Gastrocnemius medialis (tissue), 4 donors: ENCODE measurements around the gene HFE. TPM values are rescaled to one million over a fixed set of nuclear protein-coding genes. Genes with fewer than 3 reads are reported as not detected.

Experiments used
- ATAC-seq, 2 donors: fragments of 150-250 bp; one replicate each; pipeline ENCODE4 v1.9.1; 2016
- DNase-seq, 2 donors: peaks; one replicate each; pipeline ENCODE4 v3.0.0-alpha.2; 2019
- H3K27ac ChIP-seq, 4 donors: fragments of 200-600 bp; sonication (generic); 1 replicate in 1 of 4; 2 replicates in 3 of 4; pipeline ENCODE4 v1.5.1; 2016 to 2018; ENCODE audit warnings: mild to moderate bottlenecking in 2 of 4, moderate library complexity in 1 of 4
- H3K27me3 ChIP-seq, 3 donors: fragments of 200-600 bp; sonication (generic) in 2 of 3; 1 replicate in 1 of 3; 2 replicates in 2 of 3; pipeline versions ENCODE4 v1.5.1 to v1.6.0; 2016 to 2019; ENCODE audit warnings: mild to moderate bottlenecking in 1 of 3, moderate library complexity in 1 of 3
- H3K36me3 ChIP-seq, 2 donors: fragments of 200-600 bp; sonication (generic) in 1 of 2; one replicate each; pipeline ENCODE4 v1.5.1; 2017 to 2018
- H3K4me1 ChIP-seq, 2 donors: fragments of 200-600 bp; sonication (generic) in 1 of 2; one replicate each; pipeline ENCODE4 v1.5.1; 2016 to 2017; ENCODE audit warnings: mild to moderate bottlenecking in 2 of 2
- H3K4me3 ChIP-seq, 4 donors: fragments of 200-600 bp; sonication (generic) in 3 of 4; 1 replicate in 1 of 4; 2 replicates in 3 of 4; pipeline ENCODE4 v1.5.1; 2016 to 2019; ENCODE audit warnings: mild to moderate bottlenecking in 2 of 4
- H3K9me3 ChIP-seq, 3 donors: fragments of 200-600 bp; sonication (generic) in 2 of 3; 1 replicate in 1 of 3; 2 replicates in 2 of 3; pipeline ENCODE4 v1.5.1; 2016 to 2019
- POLR2A ChIP-seq, 2 donors: fragments of 450-650 bp; IDR thresholded peaks; one replicate each; pipeline ENCODE4 v1.6.1; 2017; ENCODE audit warnings: antibody characterized with exemption in 2 of 2, mild to moderate bottlenecking in 2 of 2, moderate library complexity in 2 of 2
- in situ Hi-C, 4 donors: fragments of 200-750 bp; cut with MboI; loops; one replicate each; pipeline versions ENCODE4 v1.15.0 to v1.8.0; 2017; ENCODE audit warnings: low sequenced_read_pairs in 4 of 4
- intact Hi-C: fragments of 100-400 bp; cut with DNase I; formaldehyde crosslinking; loops from one replicate; pipeline ENCODE4 v1.15.1; 2023; ENCODE audit warnings: low total_unique reads
- total RNA-seq, 4 donors: library from RNA; depleted of rRNA; stranded (reverse); fragments of >200 nt; gene quantifications; one replicate each; pipeline versions ENCODE4 v1.1.0 to v1.2.3, GENCODE V29; 2016
- TF ChIP-seq, protein P1 (sequence below), 5 experiments: fragments of 450-650 bp in 3 of 5; fragments of 200-600 bp in 2 of 5; sonication (generic) in 2 of 5; IDR thresholded peaks in 4 of 5; conservative IDR thresholded peaks in 1 of 5; 1 replicate in 4 of 5; 2 replicates in 1 of 5; pipeline ENCODE4 v1.5.1; 2016 to 2019; ENCODE audit warnings: antibody characterized with exemption in 5 of 5, mild to moderate bottlenecking in 3 of 5, moderate library complexity in 3 of 5

The HFE gene, protein sequence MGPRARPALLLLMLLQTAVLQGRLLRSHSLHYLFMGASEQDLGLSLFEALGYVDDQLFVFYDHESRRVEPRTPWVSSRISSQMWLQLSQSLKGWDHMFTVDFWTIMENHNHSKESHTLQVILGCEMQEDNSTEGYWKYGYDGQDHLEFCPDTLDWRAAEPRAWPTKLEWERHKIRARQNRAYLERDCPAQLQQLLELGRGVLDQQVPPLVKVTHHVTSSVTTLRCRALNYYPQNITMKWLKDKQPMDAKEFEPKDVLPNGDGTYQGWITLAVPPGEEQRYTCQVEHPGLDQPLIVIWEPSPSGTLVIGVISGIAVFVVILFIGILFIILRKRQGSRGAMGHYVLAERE
- 1 to 10 TPM in 3 of 4 donors, under 1 TPM in 1; 0.10 to 2.0 (median 1.6) TPM for total RNA-seq

DNA sequence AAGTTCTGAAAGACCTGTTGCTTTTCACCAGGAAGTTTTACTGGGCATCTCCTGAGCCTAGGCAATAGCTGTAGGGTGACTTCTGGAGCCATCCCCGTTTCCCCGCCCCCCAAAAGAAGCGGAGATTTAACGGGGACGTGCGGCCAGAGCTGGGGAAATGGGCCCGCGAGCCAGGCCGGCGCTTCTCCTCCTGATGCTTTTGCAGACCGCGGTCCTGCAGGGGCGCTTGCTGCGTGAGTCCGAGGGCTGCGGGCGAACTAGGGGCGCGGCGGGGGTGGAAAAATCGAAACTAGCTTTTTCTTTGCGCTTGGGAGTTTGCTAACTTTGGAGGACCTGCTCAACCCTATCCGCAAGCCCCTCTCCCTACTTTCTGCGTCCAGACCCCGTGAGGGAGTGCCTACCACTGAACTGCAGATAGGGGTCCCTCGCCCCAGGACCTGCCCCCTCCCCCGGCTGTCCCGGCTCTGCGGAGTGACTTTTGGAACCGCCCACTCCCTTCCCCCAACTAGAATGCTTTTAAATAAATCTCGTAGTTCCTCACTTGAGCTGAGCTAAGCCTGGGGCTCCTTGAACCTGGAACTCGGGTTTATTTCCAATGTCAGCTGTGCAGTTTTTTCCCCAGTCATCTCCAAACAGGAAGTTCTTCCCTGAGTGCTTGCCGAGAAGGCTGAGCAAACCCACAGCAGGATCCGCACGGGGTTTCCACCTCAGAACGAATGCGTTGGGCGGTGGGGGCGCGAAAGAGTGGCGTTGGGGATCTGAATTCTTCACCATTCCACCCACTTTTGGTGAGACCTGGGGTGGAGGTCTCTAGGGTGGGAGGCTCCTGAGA, at the start of gene HFE:
Gene HFE, plus strand, starts transcription at position 146 of the 832 bp plus-strand sequence. Its CDS starts 12 bp downstream, at position 158.
- no peak for TF ChIP-seq POLR2A (IDR thresholded peaks at IDR 0.05)
- TF ChIP-seq, protein P1, sequence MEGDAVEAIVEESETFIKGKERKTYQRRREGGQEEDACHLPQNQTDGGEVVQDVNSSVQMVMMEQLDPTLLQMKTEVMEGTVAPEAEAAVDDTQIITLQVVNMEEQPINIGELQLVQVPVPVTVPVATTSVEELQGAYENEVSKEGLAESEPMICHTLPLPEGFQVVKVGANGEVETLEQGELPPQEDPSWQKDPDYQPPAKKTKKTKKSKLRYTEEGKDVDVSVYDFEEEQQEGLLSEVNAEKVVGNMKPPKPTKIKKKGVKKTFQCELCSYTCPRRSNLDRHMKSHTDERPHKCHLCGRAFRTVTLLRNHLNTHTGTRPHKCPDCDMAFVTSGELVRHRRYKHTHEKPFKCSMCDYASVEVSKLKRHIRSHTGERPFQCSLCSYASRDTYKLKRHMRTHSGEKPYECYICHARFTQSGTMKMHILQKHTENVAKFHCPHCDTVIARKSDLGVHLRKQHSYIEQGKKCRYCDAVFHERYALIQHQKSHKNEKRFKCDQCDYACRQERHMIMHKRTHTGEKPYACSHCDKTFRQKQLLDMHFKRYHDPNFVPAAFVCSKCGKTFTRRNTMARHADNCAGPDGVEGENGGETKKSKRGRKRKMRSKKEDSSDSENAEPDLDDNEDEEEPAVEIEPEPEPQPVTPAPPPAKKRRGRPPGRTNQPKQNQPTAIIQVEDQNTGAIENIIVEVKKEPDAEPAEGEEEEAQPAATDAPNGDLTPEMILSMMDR (IDR thresholded peaks at IDR 0.05 in 4 of 5, conservative IDR thresholded peaks at IDR 0.05 in 1 of 5), result peak in 2 of 5 experiments; percentile 16 to 25
- intact Hi-C loops (no loop called here), in situ Hi-C loops (no loop called here)

DNA sequence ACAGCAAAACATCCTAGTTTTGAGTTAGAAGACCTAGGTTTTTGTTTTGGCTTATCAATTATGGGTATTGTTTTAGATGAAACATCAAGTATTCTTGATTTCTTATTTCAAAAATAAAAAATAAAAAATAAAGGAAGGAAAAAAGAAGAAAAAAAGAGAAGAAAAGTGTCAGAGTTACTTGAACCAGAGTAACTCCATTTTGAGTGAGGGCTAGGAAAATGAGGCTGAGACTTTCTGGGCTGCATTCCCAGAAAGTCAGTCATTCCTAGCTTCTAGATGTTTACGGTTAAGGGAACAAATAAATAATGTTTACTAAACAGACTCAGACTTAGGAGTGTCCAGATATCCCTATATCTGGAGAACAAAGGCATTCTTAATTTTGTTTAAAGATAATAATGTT, 45.3 kb upstream of the HFE start:
- intact Hi-C loops (loop anchor here (2.0 kb wide), 1 partner anchor 15 kb away; a partner anchor contains a TSS), in situ Hi-C loops (loop anchor here (10.0 to 25.0 kb wide), 4 partner anchors 73 to 1795 kb away; a partner anchor contains a TSS)
- Histone ChIP-seq H3K27ac (no peak overlapping the region), H3K4me1 (peaks cover 11 to 13% of the 10 kb centered on the region in 2 donors), H3K4me3 (no peak overlapping the region), H3K27me3 (peaks cover 0 to 42% (median 0%) of the 10 kb centered on the region in 3 donors), H3K36me3 (no peaks in the 10 kb centered on the region), H3K9me3 (no peaks in the 10 kb centered on the region)
- no peak for DNase-seq
- TF ChIP-seq, protein P1 (IDR thresholded peaks at IDR 0.05 in 4 of 5, conservative IDR thresholded peaks at IDR 0.05 in 1 of 5), result no peak
- TF ChIP-seq POLR2A (IDR thresholded peaks at IDR 0.05), result no peak
- no peak for ATAC-seq

More for the DNA sequence above, at the start of gene HFE:
- H3K27me3 ChIP-seq, result no peaks in the 10 kb centered on the region
- H3K4me3 ChIP-seq, result peak within 1 kb of the TSS; percentile 67 to 90 (median 70)
- peaks cover 12 to 20% of the 10 kb centered on the region in 2 donors for H3K4me1 ChIP-seq
- H3K27ac ChIP-seq, result peak within 1 kb of the TSS; percentile 78 to 85 (median 80)
- H3K36me3 ChIP-seq, result no peaks in the 10 kb centered on the region
- ATAC-seq (peak; percentile 59 to 69), DNase-seq (peak; percentile 5 to 46)
- H3K9me3 ChIP-seq, result no peaks in the 10 kb centered on the region

DNA sequence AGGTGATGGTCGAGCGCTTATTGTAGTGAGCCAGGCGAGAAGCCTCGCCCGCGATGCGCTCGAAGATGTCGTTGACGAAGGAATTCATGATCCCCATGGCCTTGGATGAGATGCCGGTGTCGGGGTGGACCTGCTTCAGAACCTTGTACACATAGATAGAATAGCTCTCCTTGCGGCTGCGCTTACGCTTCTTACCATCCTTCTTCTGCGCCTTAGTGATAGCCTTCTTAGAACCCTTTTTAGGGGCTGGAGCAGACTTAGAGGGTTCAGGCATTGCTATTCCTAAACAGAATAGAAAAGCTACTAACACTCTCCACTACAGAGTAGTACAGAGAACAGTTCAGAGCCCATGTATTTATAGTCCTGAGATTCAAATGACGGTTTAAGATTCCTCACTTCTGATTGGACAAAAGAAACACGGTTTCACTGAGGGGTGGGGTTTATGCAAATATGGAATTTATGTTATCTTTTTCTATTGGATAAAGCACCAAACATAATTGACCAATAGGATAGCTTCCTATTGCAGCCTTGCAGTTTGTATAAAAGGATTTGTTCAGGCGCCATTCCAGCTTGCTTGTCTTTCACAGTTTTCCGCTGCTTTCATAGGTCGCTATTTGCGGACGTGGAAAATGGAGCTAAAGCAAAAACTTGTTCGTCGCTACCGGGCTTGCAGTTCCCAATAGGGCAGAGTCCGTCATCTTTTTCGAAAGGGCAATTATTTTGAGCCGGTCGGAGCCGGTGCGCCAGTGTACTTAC, 43.7 kb upstream of the HFE start:
- peak; percentile 86 to 97 for TF ChIP-seq POLR2A (IDR thresholded peaks at IDR 0.05)
- TF ChIP-seq, protein P1 (IDR thresholded peaks at IDR 0.05 in 4 of 5, conservative IDR thresholded peaks at IDR 0.05 in 1 of 5), result no peak
- no peaks in the 10 kb centered on the region for H3K36me3 ChIP-seq
- H3K27ac ChIP-seq, result peak overlapping the region; percentile 86 to 92 (median 88)
- in situ Hi-C loops (loop anchor here (10.0 to 25.0 kb wide), 4 partner anchors 71 to 1794 kb away; a partner anchor contains a TSS), intact Hi-C loops (loop anchor here (2.0 kb wide), 1 partner anchor 17 kb away; a partner anchor contains a TSS)
- peak overlapping the region; percentile 54 to 68 (median 62) for H3K4me3 ChIP-seq
- peak; percentile 83 to 85 for DNase-seq
- H3K27me3 ChIP-seq, result peaks cover 0 to 42% (median 0%) of the 10 kb centered on the region in 3 donors
- H3K4me1 ChIP-seq, result peaks cover 11 to 13% of the 10 kb centered on the region in 2 donors
- ATAC-seq, result peak; percentile 92 to 94
- no peaks in the 10 kb centered on the region for H3K9me3 ChIP-seq
